Retinal pigment epithelial cell (primary cell): ENCODE data around the gene KRTAP2-1.
"Not testable (repeated sequence)": the region's sequence is repeated elsewhere in the genome, so short reads cannot be mapped to it uniquely, and the experiment has no call there.

Experiments used
- DNase-seq: peaks from one replicate; pipeline ENCODE4 v3.0.0-alpha.2; 2010; ENCODE audit warnings: low read depth
- H3K4me3 ChIP-seq: 2 replicates; pipeline ENCODE4 v1.5.1; 2011; ENCODE audit warnings: mild to moderate bottlenecking, low read length, control low read depth, moderate library complexity
- CTCF ChIP-seq: conservative IDR thresholded peaks from 2 replicates; pipeline ENCODE4 v1.5.1; 2011; ENCODE audit warnings: low read depth, low read length, control low read depth, inconsistent platforms

Gene KRTAP2-1

GRCh38 chr17:41071606-41072360, 24.7 kb upstream of the KRTAP2-1 start:
- no peak for TF ChIP-seq CTCF
- DNase-seq, result no peak
- no peak overlapping the region for H3K4me3 ChIP-seq

GRCh38 chr17:41069031-41069430, 21.9 kb upstream of the KRTAP2-1 start:
- TF ChIP-seq CTCF, result no peak
- no peak for DNase-seq
- no peak overlapping the region for H3K4me3 ChIP-seq

GRCh38 chr17:41067281-41067680, 20.2 kb upstream of the KRTAP2-1 start:
- no peak overlapping the region for H3K4me3 ChIP-seq
- DNase-seq, result no peak
- TF ChIP-seq CTCF, result no peak

- H3K4me3 ChIP-seq, result no peak within 1 kb of the TSS
- TF ChIP-seq CTCF, result no peak
- DNase-seq, result no peak
These were observed 18.9 kb upstream of the KRTAP2-1 start, which contains the start of gene KRTAP2-4 for GRCh38 chr17:41065829-41066624. Gene KRTAP2-4 (minus strand): TSS chr17:41065879. CDS start chr17:41065845, 34 bp downstream.

GRCh38 chr17:41065016-41065689, 18.0 kb upstream of the KRTAP2-1 start:
- DNase-seq, H3K4me3 ChIP-seq: not testable (repeated sequence)

- TF ChIP-seq CTCF, result no peak
- no peak overlapping the region for H3K4me3 ChIP-seq
- DNase-seq, result no peak
These were observed 17.2 kb upstream of the KRTAP2-1 start for GRCh38 chr17:41064301-41064700.

- H3K4me3 ChIP-seq, result no peak overlapping the region
- TF ChIP-seq CTCF, result no peak
- DNase-seq, result no peak
These were observed 16.3 kb upstream of the KRTAP2-1 start for GRCh38 chr17:41063449-41063848.
